CD4-positive, alpha-beta T cell treated with Interleukin-4 for 1 hour (primary cell): ENCODE results near the gene RNF212.
A peak's percentile ranks its signal among the peaks of the same experiment; 100 is the strongest.
"Not testable (repeated sequence)": the region's sequence is repeated elsewhere in the genome, so short reads cannot be mapped to it uniquely, and the experiment has no call there.

ENCODE experiments used
- DNase-seq, 2 donors: peaks; one replicate each; pipeline ENCODE4 v3.0.0-alpha.2; 2020 to 2022

The RNF212 gene

GRCh38 chr4:1113311-1114009 lies at the start of gene RNF212:
Gene RNF212, minus strand, starts transcription at chr4:1113564. Its CDS starts 100 bp downstream, at chr4:1113464.
- DNase-seq, result peak; percentile 28 to 60

GRCh38 chr4:1160351-1160750 lies 47.0 kb upstream of the RNF212 start:
- DNase-seq, result no peak

- no peak for DNase-seq
Measured at GRCh38 chr4:1156069-1156468, 42.7 kb upstream of the RNF212 start.

GRCh38 chr4:1155314-1155713 lies 42.0 kb upstream of the RNF212 start:
- DNase-seq, result no peak

GRCh38 chr4:1154523-1155182 lies 41.3 kb upstream of the RNF212 start:
- no peak for DNase-seq

GRCh38 chr4:1154126-1154522 lies 40.8 kb upstream of the RNF212 start:
- no peak for DNase-seq

- no peak for DNase-seq
Measured at GRCh38 chr4:1153567-1154090, 40.3 kb upstream of the RNF212 start.

GRCh38 chr4:1152290-1152689 lies 38.9 kb upstream of the RNF212 start:
- DNase-seq, result no peak

- no peak for DNase-seq
Measured at GRCh38 chr4:1151541-1151940, 38.2 kb upstream of the RNF212 start.

- no peak for DNase-seq
Measured at GRCh38 chr4:1150875-1151274, 37.5 kb upstream of the RNF212 start.

- DNase-seq, result no peak
Measured at GRCh38 chr4:1139860-1140259, 26.5 kb upstream of the RNF212 start.

GRCh38 chr4:1137850-1138249 lies 24.5 kb upstream of the RNF212 start:
- no peak for DNase-seq

GRCh38 chr4:1137063-1137776 lies 23.9 kb upstream of the RNF212 start:
- peak in 1 of 2 donors; percentile 42 for DNase-seq

- DNase-seq, result no peak
Measured at GRCh38 chr4:1136048-1136447, 22.7 kb upstream of the RNF212 start.

GRCh38 chr4:1133033-1133432 lies 19.7 kb upstream of the RNF212 start:
- DNase-seq, result no peak

GRCh38 chr4:1130316-1131186 lies 17.2 kb upstream of the RNF212 start:
- DNase-seq, result peak; percentile 78 to 83

GRCh38 chr4:1126506-1126905 lies 13.1 kb upstream of the RNF212 start:
- no peak for DNase-seq

- not testable (repeated sequence) for DNase-seq
Measured at GRCh38 chr4:1125466-1125865, 12.1 kb upstream of the RNF212 start.

- no peak for DNase-seq
Measured at GRCh38 chr4:1124818-1125217, 11.5 kb upstream of the RNF212 start.

GRCh38 chr4:1122505-1122904 lies 9.1 kb upstream of the RNF212 start:
- no peak for DNase-seq

- DNase-seq, result no peak
Measured at GRCh38 chr4:1116838-1117237, 3.5 kb upstream of the RNF212 start.

GRCh38 chr4:1115528-1116293 lies 2.3 kb upstream of the RNF212 start:
- no peak for DNase-seq
